Calu3 (cell line): ENCODE results near the gene SLC5A1. TPM values are rescaled to one million over a fixed set of nuclear protein-coding genes. Genes with fewer than 3 reads are reported as not detected.

Experiments
- BruUV-seq: library from RNA; stranded (reverse); fragments of 400-500 nt; replicated peaks from 2 replicates; lab custom pipeline; 2021; lab: Mats Ljungman, UMichigan
- CTCF ChIA-PET: fragments of 300-600 bp; sonication (Branson Sonifier 250); formaldehyde crosslinking; loops from one replicate; lab custom pipeline; 2022; ENCODE audit warnings: antibody characterized with exemption; lab: Charles Lee
- DNase-seq: peaks from one replicate; pipeline ENCODE4 v3.0.0; 2022
- H3K27ac Mint-ChIP-seq: one replicate; pipeline ENCODE4 v1.8.0; 2022; ENCODE audit warnings: mixed read lengths; ENCODE audit not compliant: unreplicated experiment
- H3K27me3 Mint-ChIP-seq: one replicate; pipeline ENCODE4 v1.8.0; 2022; ENCODE audit warnings: mixed read lengths; ENCODE audit not compliant: unreplicated experiment
- H3K36me3 Mint-ChIP-seq: one replicate; pipeline ENCODE4 v1.8.0; 2022; ENCODE audit warnings: mild to moderate bottlenecking, moderate library complexity, mixed read lengths; ENCODE audit not compliant: insufficient read depth, unreplicated experiment
- H3K4me1 Mint-ChIP-seq: one replicate; pipeline ENCODE4 v1.8.0; 2022; ENCODE audit warnings: mild to moderate bottlenecking, low read depth, mixed read lengths; ENCODE audit not compliant: unreplicated experiment
- H3K4me3 Mint-ChIP-seq: one replicate; pipeline ENCODE4 v1.8.0; 2022; ENCODE audit warnings: mild to moderate bottlenecking, low read depth, moderate library complexity, mixed read lengths; ENCODE audit not compliant: unreplicated experiment
- H3K9me3 Mint-ChIP-seq: one replicate; pipeline ENCODE4 v1.8.0; 2022; ENCODE audit warnings: low read depth, mixed read lengths; ENCODE audit not compliant: unreplicated experiment
- intact Hi-C: fragments of 100-400 bp; cut with micrococcal nuclease; formaldehyde crosslinking; loops from one replicate; pipeline ENCODE4 v1.10.0; 2022; ENCODE audit not compliant: unreplicated experiment
- total RNA-seq: library from RNA; stranded (reverse); gene quantifications from 2 replicates; pipeline ENCODE4 v1.2.3, GENCODE V29; 2022
- TF ChIP-seq, protein P1 (sequence below): fragments of 200-600 bp; IDR thresholded peaks from one replicate; pipeline ENCODE4 v1.8.0; 2022; ENCODE audit warnings: antibody characterized with exemption; ENCODE audit not compliant: unreplicated experiment

SLC5A1 gene
- total RNA-seq, 1 experiment from 2014 or later, result 8.6 TPM

DNA sequence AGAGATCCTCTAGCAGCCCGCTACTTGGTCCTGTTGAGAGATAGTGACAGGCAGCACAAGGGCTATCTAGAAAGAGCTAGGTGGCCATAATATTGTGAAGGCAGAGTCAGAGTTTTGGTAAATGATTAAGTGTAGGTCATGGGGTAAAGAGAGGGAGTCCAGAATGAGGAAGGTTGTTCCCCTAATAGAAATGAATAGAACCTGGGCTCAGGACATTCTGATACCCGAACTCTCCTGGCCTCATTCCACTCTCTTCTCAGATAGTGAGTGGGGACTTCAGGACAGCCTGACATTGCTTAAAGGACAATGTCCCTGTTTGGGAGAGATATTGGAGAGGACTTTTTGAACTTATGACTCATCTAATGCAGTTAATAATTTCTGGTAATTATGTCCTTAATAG is 20.6 kb downstream of the SLC5A1 start:
- Mint-ChIP-seq H3K9me3 (no peaks in the 10 kb centered on the region), H3K4me3 (no peak overlapping the region), H3K4me1 (peaks cover 29% of the 10 kb centered on the region), H3K27ac (no peak overlapping the region), H3K36me3 (no peaks in the 10 kb centered on the region), H3K27me3 (peaks cover 17% of the 10 kb centered on the region)
- CTCF ChIA-PET, result interaction anchor here (0.5 to 0.9 kb wide), 3 partner anchors 21 to 70 kb away, joined by 3 to 6 read pairs (median 5); partner anchors contain the start of gene SLC5A1
- BruUV-seq, result no TSS peak
- no peak for DNase-seq
- TF ChIP-seq, protein P1, sequence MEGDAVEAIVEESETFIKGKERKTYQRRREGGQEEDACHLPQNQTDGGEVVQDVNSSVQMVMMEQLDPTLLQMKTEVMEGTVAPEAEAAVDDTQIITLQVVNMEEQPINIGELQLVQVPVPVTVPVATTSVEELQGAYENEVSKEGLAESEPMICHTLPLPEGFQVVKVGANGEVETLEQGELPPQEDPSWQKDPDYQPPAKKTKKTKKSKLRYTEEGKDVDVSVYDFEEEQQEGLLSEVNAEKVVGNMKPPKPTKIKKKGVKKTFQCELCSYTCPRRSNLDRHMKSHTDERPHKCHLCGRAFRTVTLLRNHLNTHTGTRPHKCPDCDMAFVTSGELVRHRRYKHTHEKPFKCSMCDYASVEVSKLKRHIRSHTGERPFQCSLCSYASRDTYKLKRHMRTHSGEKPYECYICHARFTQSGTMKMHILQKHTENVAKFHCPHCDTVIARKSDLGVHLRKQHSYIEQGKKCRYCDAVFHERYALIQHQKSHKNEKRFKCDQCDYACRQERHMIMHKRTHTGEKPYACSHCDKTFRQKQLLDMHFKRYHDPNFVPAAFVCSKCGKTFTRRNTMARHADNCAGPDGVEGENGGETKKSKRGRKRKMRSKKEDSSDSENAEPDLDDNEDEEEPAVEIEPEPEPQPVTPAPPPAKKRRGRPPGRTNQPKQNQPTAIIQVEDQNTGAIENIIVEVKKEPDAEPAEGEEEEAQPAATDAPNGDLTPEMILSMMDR, result no peak
- intact Hi-C loops, result no loop called here

DNA sequence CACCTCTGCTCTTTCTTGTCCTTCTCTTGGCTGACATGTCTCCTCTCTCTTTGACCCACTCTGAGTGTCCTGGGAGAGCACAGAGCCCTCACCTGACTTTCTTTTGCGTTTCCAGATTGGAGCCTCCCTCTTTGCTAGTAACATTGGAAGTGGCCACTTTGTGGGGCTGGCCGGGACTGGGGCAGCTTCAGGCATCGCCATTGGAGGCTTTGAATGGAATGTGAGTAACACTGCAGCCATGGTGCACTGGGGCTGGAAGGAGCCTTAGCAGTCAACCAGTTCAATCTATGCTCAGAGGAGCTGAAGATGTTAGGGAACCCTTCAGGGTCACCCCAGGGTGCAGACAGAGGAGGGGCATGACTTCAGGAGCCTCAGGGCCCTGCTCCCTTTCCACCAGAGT is 23.8 kb downstream of the SLC5A1 start:
- Mint-ChIP-seq H3K27ac (no peak overlapping the region), H3K36me3 (no peaks in the 10 kb centered on the region), H3K27me3 (peaks cover 15% of the 10 kb centered on the region), H3K4me3 (no peak overlapping the region), H3K9me3 (no peaks in the 10 kb centered on the region), H3K4me1 (peaks cover 29% of the 10 kb centered on the region)
- CTCF ChIA-PET, result no interaction called here
- TF ChIP-seq, protein P1, result no peak
- intact Hi-C loops, result no loop called here
- no TSS peak for BruUV-seq
- no peak for DNase-seq

DNA sequence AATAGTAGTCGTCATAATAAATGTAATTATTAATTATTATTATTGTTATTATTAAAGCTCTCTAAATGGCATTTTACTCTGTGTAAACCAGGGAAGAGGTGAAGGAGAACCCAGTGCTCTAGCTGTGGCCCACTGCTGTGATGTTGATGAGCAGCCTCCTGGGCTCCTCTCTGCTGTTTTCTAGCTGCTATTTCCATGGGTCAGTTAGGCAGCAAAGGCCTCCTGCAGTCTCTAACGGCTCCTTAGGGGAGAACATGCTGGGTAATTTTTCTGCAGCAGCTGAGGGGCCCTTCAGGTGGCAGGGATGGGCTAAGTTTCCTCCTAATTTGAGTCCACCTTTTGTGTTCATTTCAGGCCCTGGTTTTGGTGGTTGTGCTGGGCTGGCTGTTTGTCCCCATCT is 24.6 kb downstream of the SLC5A1 start:
- BruUV-seq, result no TSS peak
- peaks cover 9% of the 10 kb centered on the region for H3K27me3 Mint-ChIP-seq
- H3K36me3 Mint-ChIP-seq, result no peaks in the 10 kb centered on the region
- no peaks in the 10 kb centered on the region for H3K9me3 Mint-ChIP-seq
- no peak overlapping the region for H3K4me3 Mint-ChIP-seq
- no peak for DNase-seq
- H3K27ac Mint-ChIP-seq, result no peak overlapping the region
- CTCF ChIA-PET, result no interaction called here
- H3K4me1 Mint-ChIP-seq, result peaks cover 24% of the 10 kb centered on the region
- intact Hi-C loops, result no loop called here
- TF ChIP-seq, protein P1, result no peak

DNA sequence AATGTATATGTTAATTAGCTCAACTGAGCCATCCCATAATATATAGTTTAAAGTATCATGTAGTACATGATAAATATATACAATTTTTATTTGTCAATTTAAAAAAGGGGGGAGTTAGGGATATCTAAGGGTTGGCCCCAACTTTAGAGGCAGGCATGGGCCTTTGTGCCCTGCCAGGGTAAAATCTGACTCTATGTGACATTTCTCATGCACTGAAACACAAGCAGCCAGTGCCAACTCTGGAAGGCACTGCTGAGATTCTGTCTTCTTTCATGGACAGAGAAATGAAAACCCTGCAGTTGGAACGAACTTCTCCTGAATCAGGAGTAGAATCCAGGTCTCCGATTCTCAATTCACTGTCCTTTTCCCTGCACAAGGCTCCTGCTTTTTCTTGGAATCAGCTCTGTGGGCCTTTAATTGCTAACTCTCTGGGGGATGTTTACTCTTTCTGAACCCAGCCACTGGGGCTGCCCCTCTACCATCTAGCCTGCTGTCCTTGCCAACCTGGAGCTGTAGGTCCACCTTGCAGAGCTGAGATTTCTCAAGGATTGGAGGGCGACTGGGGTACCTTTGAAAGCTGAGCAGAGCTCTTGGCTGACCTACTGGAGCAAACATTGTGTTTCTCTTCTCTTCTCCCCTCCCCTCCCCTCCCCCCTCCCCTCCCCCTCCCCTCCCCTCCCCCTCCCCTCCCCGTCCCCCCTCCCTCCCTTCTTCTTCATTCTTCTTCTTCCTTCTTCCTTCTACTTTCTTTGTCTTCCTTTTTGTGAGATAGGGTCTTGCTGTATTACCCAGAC is 26.7 kb downstream of the SLC5A1 start:
- no TSS peak for BruUV-seq
- H3K36me3 Mint-ChIP-seq, result no peaks in the 10 kb centered on the region
- H3K9me3 Mint-ChIP-seq, result no peaks in the 10 kb centered on the region
- no peak overlapping the region for H3K27ac Mint-ChIP-seq
- CTCF ChIA-PET, result no interaction called here
- TF ChIP-seq, protein P1, result no peak
- intact Hi-C loops, result no loop called here
- peaks cover 9% of the 10 kb centered on the region for H3K27me3 Mint-ChIP-seq
- DNase-seq, result no peak
- peaks cover 15% of the 10 kb centered on the region for H3K4me1 Mint-ChIP-seq
- no peak overlapping the region for H3K4me3 Mint-ChIP-seq
